A549 (cell line): ENCODE measurements around the gene MTG2.

Experiments used
- CHD4 ChIP-seq: fragments of 200-600 bp; sonication (generic); IDR thresholded peaks from 2 replicates; pipeline ENCODE4 v1.6.1; 2016; ENCODE audit warnings: antibody characterized with exemption, mild to moderate bottlenecking, borderline replicate concordance
- CTCF ChIP-seq: fragments of >200 bp; sonication (Bioruptor Twin); formaldehyde crosslinking; IDR thresholded peaks from 3 replicates; pipeline ENCODE4 v1.5.1; 2016
- MAFK ChIP-seq: fragments of 450-650 bp; IDR thresholded peaks from 2 replicates; pipeline ENCODE4 v1.6.1; 2014; ENCODE audit not compliant: partially characterized antibody
- MYC ChIP-seq: IDR thresholded peaks from 2 replicates; pipeline ENCODE4 v1.6.1; 2012; ENCODE audit warnings: mild to moderate bottlenecking, inconsistent platforms, low read length, improper control_type of control experiment, borderline replicate concordance
- POLR2A ChIP-seq: IDR thresholded peaks from 2 replicates; pipeline ENCODE4 v1.6.1; 2012; ENCODE audit warnings: mild to moderate bottlenecking, low read length
- REST ChIP-seq: fragments of 200-600 bp; sonication (generic); IDR thresholded peaks from 2 replicates; pipeline ENCODE4 v1.6.1; 2016; ENCODE audit warnings: antibody characterized with exemption, mild to moderate bottlenecking, moderate library complexity
- TP53 ChIP-seq: fragments of 250-450 bp; sonication (Bioruptor Pico); IDR thresholded peaks from 2 replicates; pipeline ENCODE4 v1.5.0; 2021; ENCODE audit warnings: mild to moderate bottlenecking, moderate library complexity
- USF2 ChIP-seq: fragments of 450-650 bp; IDR thresholded peaks from 2 replicates; pipeline ENCODE4 v1.6.1; 2014; ENCODE audit warnings: antibody characterized with exemption

GRCh38 chr20:62195075-62195405 is 12.2 kb downstream of the MTG2 start:
- no peak for TF ChIP-seq MAFK
- no peak for TF ChIP-seq TP53 (CRISPR knock-in tag)
- no peak for TF ChIP-seq MYC
- TF ChIP-seq USF2, result no peak
- no peak for TF ChIP-seq REST
- TF ChIP-seq POLR2A, result no peak
- TF ChIP-seq CHD4, result no peak
- TF ChIP-seq CTCF, result no peak
